ENCODE results near the gene LGALS14.
"Not testable (repeated sequence)": the region's sequence is repeated elsewhere in the genome, so short reads cannot be mapped to it uniquely, and the experiment has no call there.

The LGALS14 gene

GRCh38 chr19:39677961-39678889 is 26.1 kb upstream of the LGALS14 start:
- Histone ChIP-seq H3K27ac (ENCODE audit: low read depth, low read length) (no peak overlapping the region), H3K9me3 (ENCODE audit: low read length) (no peaks in the 10 kb centered on the region), H3K4me3 (ENCODE audit: low read depth in 1 of 2, low read length in 2 of 2) (no peak overlapping the region), H3K36me3 (ENCODE audit: insufficient read depth, low read length) (no peaks in the 10 kb centered on the region), H3K27me3 (ENCODE audit: control insufficient read depth in 1 of 2, insufficient read depth in 2 of 2, low read length in 2 of 2) (no peaks in the 10 kb centered on the region), H3K9ac (ENCODE audit: low read length) (no peak overlapping the region), H3K4me1 (ENCODE audit: insufficient read depth, low read length) (no peaks in the 10 kb centered on the region)

DNA sequence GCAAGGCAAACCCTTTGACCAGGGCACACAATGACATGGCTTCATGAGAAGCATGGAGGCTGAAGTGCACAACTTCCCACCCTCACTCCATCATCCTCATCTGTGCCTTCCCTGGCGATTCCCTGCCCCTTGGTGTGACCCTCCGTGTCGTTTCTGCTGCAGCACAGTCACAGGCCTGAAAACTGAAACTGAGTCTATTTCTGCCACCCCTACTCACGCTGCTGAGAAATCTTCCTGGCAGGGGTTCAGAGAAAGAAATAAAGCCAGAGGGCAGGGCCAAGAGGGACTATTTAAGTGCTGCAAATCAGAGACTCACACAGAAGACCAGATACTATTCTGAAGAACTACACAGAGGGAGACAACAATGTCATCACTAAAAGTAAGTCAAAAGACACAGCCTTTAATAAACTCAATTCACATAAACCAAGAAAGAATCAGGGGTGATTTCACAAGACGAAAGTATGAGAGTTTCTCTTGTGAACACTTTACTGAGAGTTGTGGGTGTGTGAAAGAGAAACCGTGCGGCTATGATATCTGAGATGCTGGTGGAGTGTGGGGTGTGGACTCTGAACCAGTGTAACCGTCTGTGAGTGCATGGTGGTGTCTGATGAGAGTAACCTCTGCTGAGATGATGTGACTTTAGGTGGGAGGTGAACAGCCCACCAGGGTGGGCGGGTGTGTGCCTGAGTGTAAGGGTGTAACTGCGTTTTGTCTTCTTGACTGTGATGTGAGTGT is 25.1 kb upstream of the LGALS14 start:
- no peaks in the 10 kb centered on the region for H3K9me3 ChIP-seq (ENCODE audit: low read length)
- no peak overlapping the region for H3K9ac ChIP-seq (ENCODE audit: low read length)
- H3K4me3 ChIP-seq (ENCODE audit: low read depth in 1 of 2, low read length in 2 of 2) = no peak overlapping the region
- H3K27me3 ChIP-seq (ENCODE audit: control insufficient read depth in 1 of 2, insufficient read depth in 2 of 2, low read length in 2 of 2) = no peaks in the 10 kb centered on the region
- H3K4me1 ChIP-seq (ENCODE audit: insufficient read depth, low read length) = no peaks in the 10 kb centered on the region
- H3K27ac ChIP-seq (ENCODE audit: low read depth, low read length) = no peak overlapping the region
- no peaks in the 10 kb centered on the region for H3K36me3 ChIP-seq (ENCODE audit: insufficient read depth, low read length)

DNA sequence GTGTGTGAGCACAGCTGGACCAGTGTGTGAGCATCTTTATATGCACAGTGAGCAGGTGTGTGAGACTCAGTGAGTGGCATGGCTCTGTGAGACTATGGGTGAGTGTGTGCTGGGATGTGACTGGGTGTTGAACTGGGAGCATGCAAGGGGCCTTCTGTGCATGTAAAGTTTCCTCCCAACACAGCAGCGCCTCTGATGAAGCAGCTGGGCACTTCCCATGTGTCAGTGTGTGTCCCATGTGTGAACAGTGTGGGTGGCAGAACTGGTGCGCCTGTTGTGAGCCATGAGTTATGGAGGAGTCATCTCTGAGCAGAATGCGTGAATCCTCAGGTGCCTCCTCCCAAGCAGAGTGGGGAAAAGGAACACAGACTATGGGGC is 24.5 kb upstream of the LGALS14 start:
- no peak overlapping the region for H3K27ac ChIP-seq (ENCODE audit: low read depth, low read length)
- no peaks in the 10 kb centered on the region for H3K27me3 ChIP-seq (ENCODE audit: control insufficient read depth in 1 of 2, insufficient read depth in 2 of 2, low read length in 2 of 2)
- H3K4me3 ChIP-seq (ENCODE audit: low read depth in 1 of 2, low read length in 2 of 2) = no peak overlapping the region
- H3K36me3 ChIP-seq (ENCODE audit: insufficient read depth, low read length) = no peaks in the 10 kb centered on the region
- no peak overlapping the region for H3K9ac ChIP-seq (ENCODE audit: low read length)
- H3K4me1 ChIP-seq (ENCODE audit: insufficient read depth, low read length) = no peaks in the 10 kb centered on the region
- H3K9me3 ChIP-seq (ENCODE audit: low read length) = no peaks in the 10 kb centered on the region

- no peaks in the 10 kb centered on the region for H3K9me3 ChIP-seq (ENCODE audit: low read length)
- no peaks in the 10 kb centered on the region for H3K27me3 ChIP-seq (ENCODE audit: control insufficient read depth in 1 of 2, insufficient read depth in 2 of 2, low read length in 2 of 2)
- no peak overlapping the region for H3K27ac ChIP-seq (ENCODE audit: low read depth, low read length)
- H3K4me3 ChIP-seq (ENCODE audit: low read depth in 1 of 2, low read length in 2 of 2) = no peak overlapping the region
- no peak overlapping the region for H3K9ac ChIP-seq (ENCODE audit: low read length)
- no peaks in the 10 kb centered on the region for H3K36me3 ChIP-seq (ENCODE audit: insufficient read depth, low read length)
- H3K4me1 ChIP-seq (ENCODE audit: insufficient read depth, low read length) = no peaks in the 10 kb centered on the region
Measured at GRCh38 chr19:39680593-39680992, 23.7 kb upstream of the LGALS14 start.

GRCh38 chr19:39681416-39681815 is 22.9 kb upstream of the LGALS14 start:
- H3K9me3 ChIP-seq (ENCODE audit: low read length) = no peaks in the 10 kb centered on the region
- H3K9ac ChIP-seq (ENCODE audit: low read length) = no peak overlapping the region
- no peaks in the 10 kb centered on the region for H3K27me3 ChIP-seq (ENCODE audit: control insufficient read depth in 1 of 2, insufficient read depth in 2 of 2, low read length in 2 of 2)
- no peaks in the 10 kb centered on the region for H3K4me1 ChIP-seq (ENCODE audit: insufficient read depth, low read length)
- H3K4me3 ChIP-seq (ENCODE audit: low read depth in 1 of 2, low read length in 2 of 2) = no peak overlapping the region
- H3K36me3 ChIP-seq (ENCODE audit: insufficient read depth, low read length) = no peaks in the 10 kb centered on the region
- no peak overlapping the region for H3K27ac ChIP-seq (ENCODE audit: low read depth, low read length)

GRCh38 chr19:39684267-39684666 is 20.0 kb upstream of the LGALS14 start:
- no peaks in the 10 kb centered on the region for H3K36me3 ChIP-seq (ENCODE audit: insufficient read depth, low read length)
- H3K9me3 ChIP-seq (ENCODE audit: low read length) = no peaks in the 10 kb centered on the region
- no peak overlapping the region for H3K4me3 ChIP-seq (ENCODE audit: low read depth in 1 of 2, low read length in 2 of 2)
- H3K9ac ChIP-seq (ENCODE audit: low read length) = no peak overlapping the region
- no peaks in the 10 kb centered on the region for H3K27me3 ChIP-seq (ENCODE audit: control insufficient read depth in 1 of 2, insufficient read depth in 2 of 2, low read length in 2 of 2)
- H3K4me1 ChIP-seq (ENCODE audit: insufficient read depth, low read length) = no peaks in the 10 kb centered on the region
- no peak overlapping the region for H3K27ac ChIP-seq (ENCODE audit: low read depth, low read length)

GRCh38 chr19:39686739-39687138 is 17.5 kb upstream of the LGALS14 start:
- no peaks in the 10 kb centered on the region for H3K36me3 ChIP-seq (ENCODE audit: insufficient read depth, low read length)
- H3K4me1 ChIP-seq (ENCODE audit: insufficient read depth, low read length) = no peaks in the 10 kb centered on the region
- no peaks in the 10 kb centered on the region for H3K27me3 ChIP-seq (ENCODE audit: control insufficient read depth in 1 of 2, insufficient read depth in 2 of 2, low read length in 2 of 2)
- no peak overlapping the region for H3K9ac ChIP-seq (ENCODE audit: low read length)
- H3K27ac ChIP-seq (ENCODE audit: low read depth, low read length) = no peak overlapping the region
- H3K4me3 ChIP-seq (ENCODE audit: low read depth in 1 of 2, low read length in 2 of 2) = no peak overlapping the region
- no peaks in the 10 kb centered on the region for H3K9me3 ChIP-seq (ENCODE audit: low read length)

GRCh38 chr19:39688637-39689036 is 15.6 kb upstream of the LGALS14 start:
- H3K36me3 ChIP-seq (ENCODE audit: insufficient read depth, low read length); H3K9ac ChIP-seq (ENCODE audit: low read length); H3K27ac ChIP-seq (ENCODE audit: low read depth, low read length); H3K4me3 ChIP-seq (ENCODE audit: low read depth in 1 of 2, low read length in 2 of 2); H3K9me3 ChIP-seq (ENCODE audit: low read length); H3K27me3 ChIP-seq (ENCODE audit: control insufficient read depth in 1 of 2, insufficient read depth in 2 of 2, low read length in 2 of 2); H3K4me1 ChIP-seq (ENCODE audit: insufficient read depth, low read length): not testable (repeated sequence)

- H3K4me1 ChIP-seq (ENCODE audit: insufficient read depth, low read length) = no peaks in the 10 kb centered on the region
- no peaks in the 10 kb centered on the region for H3K9me3 ChIP-seq (ENCODE audit: low read length)
- no peaks in the 10 kb centered on the region for H3K36me3 ChIP-seq (ENCODE audit: insufficient read depth, low read length)
- no peak overlapping the region for H3K9ac ChIP-seq (ENCODE audit: low read length)
- H3K27me3 ChIP-seq (ENCODE audit: control insufficient read depth in 1 of 2, insufficient read depth in 2 of 2, low read length in 2 of 2) = peaks cover 0 to 3% of the 10 kb centered on the region in 2 donors
- no peak overlapping the region for H3K4me3 ChIP-seq (ENCODE audit: low read depth in 1 of 2, low read length in 2 of 2)
- no peak overlapping the region for H3K27ac ChIP-seq (ENCODE audit: low read depth, low read length)
Measured at GRCh38 chr19:39692166-39692565, 12.1 kb upstream of the LGALS14 start.

DNA sequence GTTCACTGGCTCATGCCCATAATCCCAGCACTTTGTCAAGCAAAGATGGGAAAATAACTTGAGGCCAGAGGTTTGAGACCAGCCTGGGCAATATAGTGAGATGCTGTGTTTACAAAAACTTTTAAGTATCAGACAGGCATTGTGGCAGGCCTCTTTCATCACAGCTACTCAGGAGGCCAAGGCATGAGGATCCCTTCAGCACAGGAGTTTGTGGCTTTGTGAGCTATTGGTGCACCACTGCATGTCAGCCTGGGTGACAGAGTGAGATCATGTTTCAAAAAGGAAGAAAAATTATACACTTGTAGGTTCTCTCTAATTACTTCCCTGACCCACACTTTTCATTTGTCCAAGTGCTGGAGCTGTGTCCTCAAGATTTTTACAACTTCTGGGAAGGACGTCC is 11.5 kb upstream of the LGALS14 start:
- no peak overlapping the region for H3K9ac ChIP-seq (ENCODE audit: low read length)
- H3K36me3 ChIP-seq (ENCODE audit: insufficient read depth, low read length) = no peaks in the 10 kb centered on the region
- H3K9me3 ChIP-seq (ENCODE audit: low read length) = no peaks in the 10 kb centered on the region
- H3K27ac ChIP-seq (ENCODE audit: low read depth, low read length) = no peak overlapping the region
- peaks cover 0 to 3% of the 10 kb centered on the region in 2 donors for H3K27me3 ChIP-seq (ENCODE audit: control insufficient read depth in 1 of 2, insufficient read depth in 2 of 2, low read length in 2 of 2)
- H3K4me1 ChIP-seq (ENCODE audit: insufficient read depth, low read length) = no peaks in the 10 kb centered on the region
- no peak overlapping the region for H3K4me3 ChIP-seq (ENCODE audit: low read depth in 1 of 2, low read length in 2 of 2)

- H3K9ac ChIP-seq (ENCODE audit: low read length) = no peak overlapping the region
- no peaks in the 10 kb centered on the region for H3K4me1 ChIP-seq (ENCODE audit: insufficient read depth, low read length)
- peaks cover 0 to 3% of the 10 kb centered on the region in 2 donors for H3K27me3 ChIP-seq (ENCODE audit: control insufficient read depth in 1 of 2, insufficient read depth in 2 of 2, low read length in 2 of 2)
- H3K4me3 ChIP-seq (ENCODE audit: low read depth in 1 of 2, low read length in 2 of 2) = no peak overlapping the region
- no peak overlapping the region for H3K27ac ChIP-seq (ENCODE audit: low read depth, low read length)
- H3K9me3 ChIP-seq (ENCODE audit: low read length) = no peaks in the 10 kb centered on the region
- H3K36me3 ChIP-seq (ENCODE audit: insufficient read depth, low read length) = no peaks in the 10 kb centered on the region
Measured at GRCh38 chr19:39695759-39696158, 8.5 kb upstream of the LGALS14 start.
